Suprapubic skin (tissue), 4 donors: ENCODE results near the gene DTYMK. TPM values are rescaled to one million over a fixed set of nuclear protein-coding genes. Genes with fewer than 3 reads are reported as not detected.
"Not testable (repeated sequence)": the region's sequence is repeated elsewhere in the genome, so short reads cannot be mapped to it uniquely, and the experiment has no call there.

Experiments
- DNase-seq, 2 donors: peaks; one replicate each; pipeline ENCODE4 v3.0.0-alpha.2; 2019; ENCODE audit warnings: low spot score in 2 of 2
- H3K27ac ChIP-seq: fragments of 200-600 bp; sonication (generic); one replicate; pipeline ENCODE4 v1.5.1; 2019
- H3K27me3 ChIP-seq: fragments of 200-600 bp; sonication (generic); one replicate; pipeline ENCODE4 v1.5.1; 2019
- H3K36me3 ChIP-seq: fragments of 200-600 bp; sonication (generic); one replicate; pipeline ENCODE4 v1.5.1; 2019
- H3K4me1 ChIP-seq: fragments of 200-600 bp; sonication (generic); one replicate; pipeline ENCODE4 v1.5.1; 2019
- H3K4me3 ChIP-seq: fragments of 200-600 bp; sonication (generic); one replicate; pipeline ENCODE4 v1.5.1; 2019; ENCODE audit warnings: mild to moderate bottlenecking
- H3K9me3 ChIP-seq: fragments of 200-600 bp; sonication (generic); one replicate; pipeline ENCODE4 v1.5.1; 2019
- EP300 ChIP-seq: sonication (generic); formaldehyde crosslinking; IDR thresholded peaks from one replicate; pipeline ENCODE4 v1.6.1; 2017; ENCODE audit warnings: antibody characterized with exemption
- POLR2A ChIP-seq, 2 donors: fragments of 450-650 bp; IDR thresholded peaks; one replicate each; pipeline ENCODE4 v1.6.1; 2017; ENCODE audit warnings: antibody characterized with exemption in 2 of 2, mild to moderate bottlenecking in 2 of 2, moderate library complexity in 2 of 2
- POLR2AphosphoS5 ChIP-seq, 3 donors: sonication (generic); formaldehyde crosslinking; IDR thresholded peaks; one replicate each; pipeline ENCODE4 v1.6.1; 2017; ENCODE audit warnings: antibody characterized with exemption in 3 of 3
- WGBS: methylation state at CpG from one replicate; pipeline ENCODE4 v1.1.5; 2018; 5-methylcytosine and 5-hydroxymethylcytosine counted together
- total RNA-seq, 4 donors: library from RNA; depleted of rRNA; stranded (reverse); fragments of >200 nt; gene quantifications; one replicate each; pipeline ENCODE4 v1.1.0, GENCODE V29; 2016
- TF ChIP-seq, protein P1 (sequence below), 2 donors: fragments of 200-600 bp in 1 of 2; fragments of 450-650 bp in 1 of 2; sonication (generic) in 1 of 2; IDR thresholded peaks; one replicate each; pipeline ENCODE4 v1.5.1; 2016 to 2019; ENCODE audit warnings: antibody characterized with exemption in 2 of 2, mild to moderate bottlenecking in 1 of 2, moderate library complexity in 1 of 2

The DTYMK gene
- total RNA-seq, 4 donors from 2014 or later, result 14.6 to 29.1 (median 18.2) TPM

DNA sequence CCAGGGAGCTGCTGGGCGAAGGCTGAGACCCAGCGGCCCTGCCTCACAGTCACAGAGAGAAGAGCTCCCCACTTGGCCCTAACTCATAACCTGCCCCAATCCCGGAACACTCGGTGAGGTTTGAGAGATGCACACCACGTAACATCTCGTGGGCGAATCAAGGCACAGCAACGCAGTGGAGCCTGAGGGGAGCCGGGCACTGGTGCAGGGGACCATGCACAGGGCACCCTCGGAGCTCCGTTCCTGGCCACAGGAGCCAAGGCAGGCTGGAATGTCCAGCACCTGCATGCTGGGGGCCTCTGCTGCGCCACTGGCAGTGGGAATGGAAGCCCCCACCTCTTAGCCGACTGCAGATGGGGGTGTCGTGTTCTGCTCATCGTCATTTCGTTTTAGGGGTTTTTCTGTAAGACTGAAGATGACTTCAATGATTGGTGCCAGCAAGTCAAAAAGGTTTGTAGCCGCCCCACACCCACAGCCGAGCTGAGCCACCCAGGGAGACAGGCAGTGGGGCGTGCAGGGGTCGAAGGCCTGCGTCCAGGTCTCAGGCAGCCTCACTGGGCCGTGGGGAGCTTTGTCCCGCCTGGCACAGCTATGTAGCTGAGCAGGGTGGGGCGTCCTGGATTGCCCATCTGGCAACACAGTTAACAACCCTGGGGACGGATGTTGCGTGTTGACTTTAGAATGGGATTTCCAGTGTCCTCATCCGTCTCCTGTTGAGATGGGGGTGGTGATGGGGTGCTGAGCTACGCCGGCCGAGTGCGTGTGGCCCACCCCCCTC lies 16.1 kb downstream of the DTYMK start:
- TF ChIP-seq EP300, result no peak
- TF ChIP-seq POLR2AphosphoS5 (IDR thresholded peaks at IDR 0.05), result no peak
- no peak for TF ChIP-seq POLR2A (IDR thresholded peaks at IDR 0.05)
- no peak overlapping the region for H3K4me3 ChIP-seq
- no peak overlapping the region for H3K27ac ChIP-seq
- H3K9me3 ChIP-seq, result no peaks in the 10 kb centered on the region
- 85% methylated on average over 18 of the region's 31 CpGs for WGBS
- no peaks in the 10 kb centered on the region for H3K27me3 ChIP-seq
- H3K4me1 ChIP-seq, result no peaks in the 10 kb centered on the region
- DNase-seq, result no peak
- H3K36me3 ChIP-seq, result peaks cover 65% of the 10 kb centered on the region

DNA sequence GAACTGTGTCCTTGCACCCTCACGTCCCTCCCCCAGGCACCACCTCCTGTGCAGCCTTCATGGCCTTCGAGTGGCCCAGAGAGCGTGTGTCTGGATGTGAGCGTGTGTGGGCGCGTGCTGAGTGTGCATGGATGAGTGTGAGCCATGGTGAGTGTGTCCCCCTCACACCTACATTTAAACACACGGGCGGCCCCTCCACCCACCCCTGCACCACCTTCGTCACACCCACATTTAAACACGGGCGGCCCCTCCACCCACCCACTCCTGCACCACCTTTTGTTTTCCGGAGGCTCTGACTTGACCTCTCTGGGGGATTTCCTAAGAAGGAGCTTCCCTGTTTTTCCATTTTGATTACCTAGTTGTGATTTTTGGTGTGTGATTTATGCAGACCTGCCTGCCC lies 17.8 kb downstream of the DTYMK start:
- TF ChIP-seq POLR2A (IDR thresholded peaks at IDR 0.05) (no peak), POLR2AphosphoS5 (IDR thresholded peaks at IDR 0.05) (no peak), EP300 (no peak)
- TF ChIP-seq, protein P1, sequence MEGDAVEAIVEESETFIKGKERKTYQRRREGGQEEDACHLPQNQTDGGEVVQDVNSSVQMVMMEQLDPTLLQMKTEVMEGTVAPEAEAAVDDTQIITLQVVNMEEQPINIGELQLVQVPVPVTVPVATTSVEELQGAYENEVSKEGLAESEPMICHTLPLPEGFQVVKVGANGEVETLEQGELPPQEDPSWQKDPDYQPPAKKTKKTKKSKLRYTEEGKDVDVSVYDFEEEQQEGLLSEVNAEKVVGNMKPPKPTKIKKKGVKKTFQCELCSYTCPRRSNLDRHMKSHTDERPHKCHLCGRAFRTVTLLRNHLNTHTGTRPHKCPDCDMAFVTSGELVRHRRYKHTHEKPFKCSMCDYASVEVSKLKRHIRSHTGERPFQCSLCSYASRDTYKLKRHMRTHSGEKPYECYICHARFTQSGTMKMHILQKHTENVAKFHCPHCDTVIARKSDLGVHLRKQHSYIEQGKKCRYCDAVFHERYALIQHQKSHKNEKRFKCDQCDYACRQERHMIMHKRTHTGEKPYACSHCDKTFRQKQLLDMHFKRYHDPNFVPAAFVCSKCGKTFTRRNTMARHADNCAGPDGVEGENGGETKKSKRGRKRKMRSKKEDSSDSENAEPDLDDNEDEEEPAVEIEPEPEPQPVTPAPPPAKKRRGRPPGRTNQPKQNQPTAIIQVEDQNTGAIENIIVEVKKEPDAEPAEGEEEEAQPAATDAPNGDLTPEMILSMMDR (IDR thresholded peaks at IDR 0.05), result no peak
- Histone ChIP-seq H3K4me3 (no peak overlapping the region), H3K27ac (no peak overlapping the region), H3K27me3 (no peaks in the 10 kb centered on the region), H3K36me3 (peaks cover 65% of the 10 kb centered on the region), H3K4me1 (peaks cover 3% of the 10 kb centered on the region), H3K9me3 (no peaks in the 10 kb centered on the region)
- DNase-seq, result no peak
- 93% methylated on average over 12 of the region's 12 CpGs for WGBS

DNA sequence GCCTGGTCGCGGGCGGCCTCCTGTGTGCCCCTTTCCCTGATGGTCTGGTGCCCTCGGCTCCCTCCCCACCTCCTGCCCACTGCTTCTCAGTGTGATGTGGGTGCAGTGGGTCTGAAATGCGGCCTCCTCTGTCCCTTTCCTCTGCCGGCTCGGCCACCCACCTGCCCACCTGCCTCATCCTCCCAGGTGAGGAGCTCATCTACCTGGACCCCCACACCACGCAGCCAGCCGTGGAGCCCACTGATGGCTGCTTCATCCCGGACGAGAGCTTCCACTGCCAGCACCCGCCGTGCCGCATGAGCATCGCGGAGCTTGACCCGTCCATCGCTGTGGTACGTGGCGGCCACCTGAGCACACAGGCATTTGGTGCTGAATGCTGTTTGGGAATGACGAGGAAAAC lies 18.3 kb downstream of the DTYMK start:
- Histone ChIP-seq H3K4me1 (peaks cover 3% of the 10 kb centered on the region), H3K9me3 (no peaks in the 10 kb centered on the region), H3K27ac (no peak overlapping the region), H3K36me3 (peaks cover 65% of the 10 kb centered on the region), H3K4me3 (no peak overlapping the region), H3K27me3 (no peaks in the 10 kb centered on the region)
- DNase-seq, result no peak
- no peak for TF ChIP-seq POLR2A (IDR thresholded peaks at IDR 0.05)
- TF ChIP-seq, protein P1 (IDR thresholded peaks at IDR 0.05), result no peak
- no peak for TF ChIP-seq EP300
- TF ChIP-seq POLR2AphosphoS5 (IDR thresholded peaks at IDR 0.05), result no peak
- 97% methylated on average over 17 of the region's 21 CpGs for WGBS

DNA sequence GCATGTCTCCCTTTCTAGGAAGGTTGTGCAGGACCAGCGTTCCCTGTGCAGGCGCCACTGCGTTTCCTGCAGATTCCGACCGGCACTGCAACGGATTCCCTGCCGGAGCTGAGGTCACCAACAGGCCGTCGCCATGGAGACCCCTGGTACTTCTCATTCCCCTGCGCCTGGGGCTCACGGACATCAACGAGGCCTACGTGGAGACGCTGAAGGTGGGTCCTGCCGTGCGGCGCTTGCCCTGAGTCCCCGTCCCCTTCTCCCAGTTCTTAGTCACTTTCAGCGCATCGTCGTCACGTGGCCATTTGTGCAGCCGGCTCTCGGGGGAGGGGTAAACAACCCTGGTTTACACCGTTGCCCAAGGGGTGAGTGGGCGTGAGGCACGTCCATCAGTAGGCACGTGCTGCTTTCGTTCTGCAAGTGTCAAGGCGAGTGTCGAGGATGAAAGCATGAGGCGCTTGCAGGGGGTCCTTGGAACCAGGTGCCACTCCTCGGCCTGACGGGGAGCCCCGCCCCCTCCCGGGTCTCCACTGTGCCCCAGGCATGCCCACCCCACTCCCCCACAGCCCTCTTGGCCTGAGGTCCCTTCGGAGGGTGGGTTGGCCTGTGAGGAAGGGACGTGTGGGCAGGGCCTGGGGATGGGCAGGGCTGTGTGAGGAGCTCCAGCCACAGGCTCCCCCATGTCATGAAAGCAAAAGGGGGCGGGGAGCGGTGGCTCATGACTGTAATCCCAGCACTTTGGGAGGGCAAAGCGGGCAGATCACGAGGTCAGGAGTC lies 19.8 kb downstream of the DTYMK start:
- Histone ChIP-seq H3K36me3 (peaks cover 54% of the 10 kb centered on the region), H3K4me1 (peaks cover 3% of the 10 kb centered on the region), H3K9me3 (no peaks in the 10 kb centered on the region), H3K4me3 (no peak overlapping the region), H3K27ac (no peak overlapping the region), H3K27me3 (no peaks in the 10 kb centered on the region)
- no peak for DNase-seq
- TF ChIP-seq POLR2A (IDR thresholded peaks at IDR 0.05) (no peak), EP300 (no peak), POLR2AphosphoS5 (IDR thresholded peaks at IDR 0.05) (no peak)
- TF ChIP-seq, protein P1 (IDR thresholded peaks at IDR 0.05), result no peak
- 84% methylated on average over 30 of the region's 42 CpGs for WGBS

DNA sequence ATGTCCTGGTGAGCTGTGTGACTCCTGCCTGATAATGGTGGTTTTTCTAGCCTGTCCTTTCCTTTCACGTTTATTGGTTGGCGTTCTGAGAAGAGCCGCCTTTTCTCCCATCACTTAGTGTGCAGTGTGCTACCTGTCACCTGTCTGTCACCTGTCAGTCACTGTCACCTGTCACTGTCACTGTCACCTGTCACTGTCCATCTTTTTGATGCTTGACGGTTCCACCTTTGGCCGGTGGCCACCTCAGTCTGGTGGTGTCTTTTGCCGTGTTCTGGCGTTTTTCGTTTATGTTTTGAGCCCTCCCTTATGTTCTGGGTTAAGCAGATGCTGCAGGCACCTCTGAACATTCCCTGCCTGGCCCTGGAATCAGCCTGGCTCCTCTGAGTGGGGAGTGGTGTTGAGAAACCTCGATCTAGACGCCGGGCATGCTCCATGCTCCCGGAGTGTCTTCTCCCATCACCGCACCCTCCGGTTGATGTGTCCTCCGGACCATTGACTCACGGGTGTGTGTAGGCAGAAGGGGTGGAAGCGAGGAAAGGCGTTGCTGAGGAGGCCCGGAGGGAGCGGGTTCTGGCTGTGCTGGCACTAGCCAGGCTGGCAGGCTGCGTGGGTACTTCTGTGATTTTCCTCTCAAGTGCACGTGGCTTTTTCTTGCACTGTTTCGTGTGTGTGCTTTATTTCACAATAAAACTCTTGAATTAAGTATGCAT lies 20.7 kb downstream of the DTYMK start:
- Histone ChIP-seq H3K27ac (no peak overlapping the region), H3K36me3 (peaks cover 53% of the 10 kb centered on the region), H3K4me3 (no peak overlapping the region), H3K27me3 (no peaks in the 10 kb centered on the region), H3K9me3 (no peaks in the 10 kb centered on the region), H3K4me1 (peaks cover 3% of the 10 kb centered on the region)
- DNase-seq, result no peak
- 84% methylated on average over 23 of the region's 23 CpGs for WGBS
- TF ChIP-seq, protein P1 (IDR thresholded peaks at IDR 0.05), result no peak
- no peak for TF ChIP-seq POLR2AphosphoS5 (IDR thresholded peaks at IDR 0.05)
- no peak for TF ChIP-seq EP300
- no peak for TF ChIP-seq POLR2A (IDR thresholded peaks at IDR 0.05)

DNA sequence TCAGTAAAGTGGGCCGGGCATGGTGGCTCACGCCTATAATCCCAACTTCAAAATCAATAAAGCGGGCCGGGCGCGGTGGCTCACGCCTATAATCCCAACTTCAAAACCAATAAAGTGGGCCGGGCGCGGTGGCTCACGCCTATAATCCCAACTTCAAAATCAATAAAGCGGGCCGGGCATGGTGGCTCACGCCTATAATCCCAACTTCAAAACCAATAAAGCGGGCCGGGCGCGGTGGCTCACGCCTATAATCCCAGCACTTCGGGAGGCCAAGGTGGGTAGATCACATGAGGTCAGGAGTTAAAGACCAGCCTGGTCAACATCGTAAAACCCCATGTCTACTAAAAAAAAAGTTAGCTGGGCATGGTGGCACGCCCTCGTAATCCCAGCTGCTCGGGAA lies 23.9 kb downstream of the DTYMK start:
- H3K9me3 ChIP-seq, H3K4me1 ChIP-seq, DNase-seq, H3K27me3 ChIP-seq, H3K4me3 ChIP-seq, H3K27ac ChIP-seq: not testable (repeated sequence)
- WGBS, result 90% methylated on average over 24 of the region's 24 CpGs
- peaks cover 51% of the 10 kb centered on the region for H3K36me3 ChIP-seq
